Neuronal stem cell (in vitro differentiated cells): ENCODE data around the gene COX7A1.
"Not testable (repeated sequence)": the region's sequence is repeated elsewhere in the genome, so short reads cannot be mapped to it uniquely, and the experiment has no call there.

Experiments
- DNase-seq: peaks from one replicate; pipeline ENCODE4 v3.0.0-alpha.2; 2013; ENCODE audit warnings: low spot score
- H2AFZ ChIP-seq: one replicate; pipeline ENCODE4 v1.6.1; 2013; ENCODE audit warnings: mild to moderate bottlenecking, low read length, inconsistent platforms
- H2AK5ac ChIP-seq: 2 replicates; pipeline ENCODE4 v1.6.1; 2013; ENCODE audit warnings: low read depth, mild to moderate bottlenecking, inconsistent platforms, low read length, moderate library complexity, mixed read lengths
- H2BK120ac ChIP-seq: 2 replicates; pipeline ENCODE4 v1.6.1; 2013; ENCODE audit warnings: low read depth, mild to moderate bottlenecking, inconsistent platforms, low read length, moderate library complexity, mixed read lengths
- H2BK12ac ChIP-seq: one replicate; pipeline ENCODE4 v1.6.1; 2013; ENCODE audit warnings: low read length, inconsistent platforms
- H2BK15ac ChIP-seq: 2 replicates; pipeline ENCODE4 v1.6.1; 2013; ENCODE audit warnings: mild to moderate bottlenecking, low read length, inconsistent platforms, mixed read lengths
- H2BK5ac ChIP-seq: one replicate; pipeline ENCODE4 v1.6.1; 2013; ENCODE audit warnings: inconsistent platforms, mild to moderate bottlenecking, low read length, moderate library complexity
- H3K14ac ChIP-seq: one replicate; pipeline ENCODE4 v1.6.1; 2013; ENCODE audit warnings: low read length, inconsistent platforms
- H3K18ac ChIP-seq: 2 replicates; pipeline ENCODE4 v1.6.1; 2013; ENCODE audit warnings: low read length, inconsistent platforms
- H3K23ac ChIP-seq: 2 replicates; pipeline ENCODE4 v1.6.1; 2013; ENCODE audit warnings: low read depth, mild to moderate bottlenecking, mixed read lengths, low read length, inconsistent platforms; ENCODE audit not compliant: poor library complexity
- H3K27ac ChIP-seq: replicated peaks from 3 replicates; pipeline ENCODE4 v1.5.1; 2013; ENCODE audit warnings: low read length, inconsistent platforms
- H3K27me3 ChIP-seq, 3 experiments: 2 replicates each; pipeline ENCODE4 v1.6.1; 2013; ENCODE audit warnings: low read length in 3 of 3, mild to moderate bottlenecking in 2 of 3, inconsistent platforms in 1 of 3, low read depth in 1 of 3, mixed read lengths in 1 of 3, moderate library complexity in 1 of 3; ENCODE audit not compliant: control insufficient read depth in 3 of 3, insufficient read depth in 3 of 3
- H3K36me3 ChIP-seq, 2 donors: replicated peaks in 1 of 2; 2 replicates each; pipeline ENCODE4 v1.6.1; 2013; ENCODE audit warnings: low read length in 2 of 2; ENCODE audit not compliant: control insufficient read depth in 2 of 2, insufficient read depth in 2 of 2
- H3K4ac ChIP-seq: 2 replicates; pipeline ENCODE4 v1.6.1; 2013; ENCODE audit warnings: inconsistent platforms, mild to moderate bottlenecking, low read length, moderate library complexity
- H3K4me1 ChIP-seq, 2 donors: 1 replicate in 1 of 2; 2 replicates in 1 of 2; pipeline ENCODE4 v1.6.1; 2013; ENCODE audit warnings: low read length in 2 of 2, low read depth in 1 of 2; ENCODE audit not compliant: control insufficient read depth in 2 of 2, insufficient read depth in 1 of 2
- H3K4me2 ChIP-seq: one replicate; pipeline ENCODE4 v1.6.1; 2013; ENCODE audit warnings: mild to moderate bottlenecking, low read length, inconsistent platforms; ENCODE audit not compliant: insufficient read depth, poor library complexity, severe bottlenecking
- H3K4me3 ChIP-seq, 2 donors: 2 replicates each; pipeline ENCODE4 v1.5.1; 2013; ENCODE audit warnings: low read length in 2 of 2, mild to moderate bottlenecking in 2 of 2, inconsistent platforms in 1 of 2, moderate library complexity in 1 of 2
- H3K79me1 ChIP-seq: one replicate; pipeline ENCODE4 v1.6.1; 2013; ENCODE audit warnings: low read depth, mild to moderate bottlenecking, inconsistent platforms, low read length, moderate library complexity
- H3K9ac ChIP-seq: one replicate; pipeline ENCODE4 v1.6.1; 2013; ENCODE audit warnings: mild to moderate bottlenecking, low read depth, low read length, inconsistent platforms; ENCODE audit not compliant: poor library complexity
- H3K9me3 ChIP-seq, 2 donors: replicated peaks in 1 of 2; 2 replicates each; pipeline versions ENCODE3 to v1.6.1; 2013; ENCODE audit warnings: low read length in 2 of 2, mild to moderate bottlenecking in 2 of 2, inconsistent platforms in 1 of 2, low read depth in 1 of 2, mixed read lengths in 1 of 2, moderate library complexity in 1 of 2; ENCODE audit not compliant: control insufficient read depth in 2 of 2, insufficient read depth in 1 of 2
- H4K8ac ChIP-seq: one replicate; pipeline ENCODE4 v1.6.1; 2013; ENCODE audit warnings: low read depth, mild to moderate bottlenecking, inconsistent platforms, low read length, moderate library complexity
- H4K91ac ChIP-seq: one replicate; pipeline ENCODE4 v1.6.1; 2013; ENCODE audit warnings: low read length, low read depth, mild to moderate bottlenecking, inconsistent platforms; ENCODE audit not compliant: poor library complexity
- WGBS, 2 donors: extraction: QIAGEN DNeasy Blood & Tissue Kit; methylation state at CpG; one replicate each; pipeline ENCODE4 v1.1.7; 2013; ENCODE audit warnings: missing lambda C conversion rate in 2 of 2, mixed read lengths in 1 of 2; ENCODE audit not compliant: insufficient read length in 2 of 2, insufficient replicate concordance in 1 of 2; ENCODE audit errors: extremely low coverage in 2 of 2; 5-methylcytosine and 5-hydroxymethylcytosine counted together

COX7A1 gene

DNA sequence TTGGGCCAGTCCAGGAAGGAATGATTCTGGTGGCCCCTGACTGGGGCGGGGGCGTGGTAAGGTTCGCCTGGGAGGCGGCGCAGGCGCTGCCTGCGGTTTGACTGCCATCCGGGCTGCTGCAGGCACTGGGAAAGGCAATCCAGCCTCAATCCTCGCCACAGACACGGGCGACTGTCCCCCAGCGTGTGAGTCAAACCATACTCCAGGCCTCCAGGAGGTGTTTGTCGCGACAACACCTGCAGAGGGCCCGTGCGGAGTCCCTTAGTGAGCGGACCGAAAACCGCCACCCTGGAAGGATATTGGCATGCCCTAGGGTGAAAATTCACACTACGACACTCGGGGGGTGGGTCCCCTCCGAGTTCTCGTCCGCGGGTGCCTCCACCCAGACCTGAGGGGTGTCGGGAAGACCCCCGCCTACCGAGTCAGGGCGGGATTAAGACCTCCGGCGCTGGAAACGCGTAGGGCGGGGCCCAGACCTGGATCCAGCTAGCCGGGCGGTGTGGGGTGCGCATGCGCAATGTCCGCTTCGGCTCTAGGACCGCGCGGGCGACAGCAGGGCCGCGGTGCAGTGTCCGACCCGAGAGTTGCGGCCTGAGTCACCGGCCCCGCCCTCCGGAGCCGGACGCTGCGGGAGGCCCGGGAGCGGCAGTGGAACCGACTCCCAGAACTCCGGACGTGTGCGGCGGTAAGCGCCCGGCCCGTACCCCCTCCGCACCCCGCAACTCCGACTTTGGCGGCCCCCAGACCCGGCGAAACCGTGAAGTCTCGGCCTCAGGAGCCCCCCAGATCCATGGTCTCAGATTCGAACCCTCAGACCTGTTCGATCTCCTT, 12.6 kb downstream of the COX7A1 start, which contains the start of gene CAPNS1:
CAPNS1 (plus strand) TSS at position 594 of the 831 bp plus-strand sequence. CDS start 946 bp downstream, outside the sequence.
- Histone ChIP-seq H3K4me3 (peak within 1 kb of the TSS; percentile 81 to 93), H4K8ac (no peak within 1 kb of the TSS), H2AK5ac (peak within 1 kb of the TSS; percentile 41), H2BK120ac (peak within 1 kb of the TSS; percentile 28), H3K14ac (peak within 1 kb of the TSS; percentile 95), H3K4me1 (peaks cover 2 to 10% of the 10 kb centered on the region in 2 donors), H3K23ac (peak within 1 kb of the TSS; percentile 86), H3K4me2 (peak within 1 kb of the TSS; percentile 99), H2BK5ac (peak within 1 kb of the TSS; percentile 93), H2BK12ac (peak within 1 kb of the TSS; percentile 81), H3K27me3 (no peaks in the 10 kb centered on the region), H3K18ac (peak within 1 kb of the TSS; percentile 98), H3K27ac (peak within 1 kb of the TSS; percentile 81), H3K36me3 (peaks cover 15 to 29% of the 10 kb centered on the region in 2 donors), H3K9ac (peak within 1 kb of the TSS; percentile 92), H3K79me1 (peaks cover 12% of the 10 kb centered on the region), H3K9me3 (no peaks in the 10 kb centered on the region), H3K4ac (peak within 1 kb of the TSS; percentile 19), H4K91ac (no peak within 1 kb of the TSS), H2AFZ (peak within 1 kb of the TSS; percentile 97), H2BK15ac (peak within 1 kb of the TSS; percentile 88)
- WGBS, 2 donors, result no CpG with 5 or more reads among the region's 75 CpGs
- DNase-seq, result peak; percentile 97

- no peaks in the 10 kb centered on the region for H3K27me3 ChIP-seq
Observed at GRCh38 chr19:36139120-36139472, 13.2 kb downstream of the COX7A1 start.

GRCh38 chr19:36136964-36137686, 15.1 kb downstream of the COX7A1 start:
- Histone ChIP-seq H3K27ac (no peak overlapping the region), H4K8ac (no peak overlapping the region), H4K91ac (no peak overlapping the region), H3K18ac (peak overlapping the region; percentile 79), H2BK5ac (peak overlapping the region; percentile 22), H3K23ac (no peak overlapping the region), H3K4me1 (peaks cover 2 to 10% of the 10 kb centered on the region in 2 donors), H3K4ac (no peak overlapping the region), H3K9ac (no peak overlapping the region), H3K4me3 (no peak overlapping the region), H3K36me3 (peaks cover 0 to 10% of the 10 kb centered on the region in 2 donors), H2AFZ (no peak overlapping the region), H2BK15ac (peak overlapping the region; percentile 58), H3K79me1 (peaks cover 8% of the 10 kb centered on the region), H2BK12ac (peak overlapping the region; percentile 19), H2BK120ac (no peak overlapping the region), H3K27me3 (no peaks in the 10 kb centered on the region), H3K14ac (no peak overlapping the region), H2AK5ac (peak overlapping the region; percentile 74), H3K4me2 (no peak overlapping the region), H3K9me3 (no peaks in the 10 kb centered on the region)
- no CpG with 5 or more reads among the region's 12 CpGs for WGBS, 2 donors
- no peak for DNase-seq

More at GRCh38 chr19:36139120-36139472, 13.2 kb downstream of the COX7A1 start:
- H2BK120ac ChIP-seq, result no peak overlapping the region
- H2BK5ac ChIP-seq, result no peak overlapping the region
- peaks cover 10 to 23% of the 10 kb centered on the region in 2 donors for H3K36me3 ChIP-seq
- H3K27ac ChIP-seq, result peak overlapping the region; percentile 81
- H2AK5ac ChIP-seq, result no peak overlapping the region
- no peak overlapping the region for H3K18ac ChIP-seq
- H4K8ac ChIP-seq, result no peak overlapping the region
- peaks cover 12% of the 10 kb centered on the region for H3K79me1 ChIP-seq
- WGBS, 2 donors, result no CpG with 5 or more reads among the region's 7 CpGs
- H4K91ac ChIP-seq, result no peak overlapping the region
- H3K23ac ChIP-seq, result no peak overlapping the region
- H2AFZ ChIP-seq, result peak overlapping the region; percentile 97
- H3K4me1 ChIP-seq, result peaks cover 2 to 10% of the 10 kb centered on the region in 2 donors
- no peaks in the 10 kb centered on the region for H3K9me3 ChIP-seq
- peak overlapping the region; percentile 81 to 87 for H3K4me3 ChIP-seq
- no peak for DNase-seq
- H3K14ac ChIP-seq, result no peak overlapping the region
- no peak overlapping the region for H2BK15ac ChIP-seq
- no peak overlapping the region for H3K9ac ChIP-seq
- H2BK12ac ChIP-seq, result no peak overlapping the region
- no peak overlapping the region for H3K4ac ChIP-seq
- H3K4me2 ChIP-seq, result peak overlapping the region; percentile 99

GRCh38 chr19:36134867-36135266, 17.4 kb downstream of the COX7A1 start:
- not testable (repeated sequence) for H2BK5ac ChIP-seq, H3K4ac ChIP-seq, H2AK5ac ChIP-seq, H2BK120ac ChIP-seq, H3K4me1 ChIP-seq, H3K9me3 ChIP-seq, H2AFZ ChIP-seq, H4K91ac ChIP-seq, H3K27me3 ChIP-seq, H3K14ac ChIP-seq, H2BK12ac ChIP-seq, H3K23ac ChIP-seq, H3K79me1 ChIP-seq, DNase-seq, H3K36me3 ChIP-seq, H3K27ac ChIP-seq, H3K9ac ChIP-seq, H4K8ac ChIP-seq, H3K4me2 ChIP-seq
- Histone ChIP-seq H2BK15ac (peak overlapping the region; percentile 9), H3K18ac (peak overlapping the region; percentile 19), H3K4me3 (peak overlapping the region in 1 of 2 donors; percentile 20)
- no CpG with 5 or more reads among the region's 4 CpGs for WGBS, 2 donors
